GM11168 (cell line): ENCODE data around the gene FBXL15.

ENCODE experiments used
- in situ Hi-C: fragments of 300-500 bp; cut with MboI; formaldehyde crosslinking; loops from one replicate; pipeline ENCODE4 v1.12.0; 2022; ENCODE audit warnings: low sequenced_read_pairs; ENCODE audit not compliant: unreplicated experiment

FBXL15 gene

GRCh38 chr10:102397222-102398171 lies 23.1 kb upstream of the FBXL15 start:
- in situ Hi-C loops = no loop called here

GRCh38 chr10:102398172-102399020 lies 22.2 kb upstream of the FBXL15 start:
- in situ Hi-C loops = no loop called here

- in situ Hi-C loops = no loop called here
These were observed 21.2 kb upstream of the FBXL15 start for GRCh38 chr10:102399217-102400021.

- in situ Hi-C loops = no loop called here
These were observed 20.6 kb upstream of the FBXL15 start for GRCh38 chr10:102400076-102400475.

GRCh38 chr10:102400598-102401341 lies 19.9 kb upstream of the FBXL15 start:
- in situ Hi-C loops = no loop called here

- in situ Hi-C loops = no loop called here
These were observed 19.3 kb upstream of the FBXL15 start for GRCh38 chr10:102401342-102401654.

- in situ Hi-C loops = no loop called here
These were observed 18.7 kb upstream of the FBXL15 start for GRCh38 chr10:102401735-102402511.

- in situ Hi-C loops = no loop called here
These were observed 18.1 kb upstream of the FBXL15 start for GRCh38 chr10:102402512-102402896.

GRCh38 chr10:102403115-102403514 lies 17.5 kb upstream of the FBXL15 start:
- in situ Hi-C loops = no loop called here

- in situ Hi-C loops = no loop called here
These were observed 16.1 kb upstream of the FBXL15 start for GRCh38 chr10:102404361-102405107.

- in situ Hi-C loops = no loop called here
These were observed 15.5 kb upstream of the FBXL15 start for GRCh38 chr10:102405108-102405571.

GRCh38 chr10:102405632-102406031 lies 15.0 kb upstream of the FBXL15 start:
- in situ Hi-C loops = no loop called here

- in situ Hi-C loops = no loop called here
These were observed 13.8 kb upstream of the FBXL15 start for GRCh38 chr10:102406815-102407214.

- in situ Hi-C loops = no loop called here
These were observed 13.1 kb upstream of the FBXL15 start for GRCh38 chr10:102407425-102408130.

- in situ Hi-C loops = no loop called here
These were observed 12.4 kb upstream of the FBXL15 start for GRCh38 chr10:102408131-102408727.

- in situ Hi-C loops = no loop called here
These were observed 11.7 kb upstream of the FBXL15 start for GRCh38 chr10:102408728-102409603.
